Stimulated activated CD4-positive, alpha-beta T cell treated with anti-CD3 and anti-CD28 coated beads, Interleukin-1b, Interleukin-23, amount 100 ng/mL, for 48 hours (primary cell): ENCODE results near the gene FGF14.
"Not testable (repeated sequence)": the region's sequence is repeated elsewhere in the genome, so short reads cannot be mapped to it uniquely, and the experiment has no call there.

ENCODE experiments used
- DNase-seq: peaks from one replicate; pipeline ENCODE4 v3.0.0-alpha.2; 2020

FGF14 gene

DNA sequence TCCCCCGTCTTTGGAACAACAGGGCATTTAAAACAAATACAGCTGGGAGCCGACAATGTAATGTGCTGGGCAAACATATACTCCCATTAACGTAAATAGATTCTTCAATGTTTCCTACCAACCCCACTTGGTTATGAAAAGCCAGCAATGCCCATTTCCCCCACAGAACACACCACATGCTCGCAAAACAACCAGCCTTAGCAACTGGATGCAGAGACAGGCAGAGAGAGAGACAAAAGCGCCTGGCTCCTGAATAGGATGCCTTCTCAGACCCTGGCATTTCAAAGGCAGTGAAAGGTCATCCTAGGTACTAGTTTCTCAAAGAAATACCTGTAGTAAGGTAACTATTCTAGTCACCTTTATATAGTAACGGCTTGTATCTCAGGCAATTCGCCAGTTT is 486.5 kb downstream of the FGF14 start:
- DNase-seq, result no peak

DNA sequence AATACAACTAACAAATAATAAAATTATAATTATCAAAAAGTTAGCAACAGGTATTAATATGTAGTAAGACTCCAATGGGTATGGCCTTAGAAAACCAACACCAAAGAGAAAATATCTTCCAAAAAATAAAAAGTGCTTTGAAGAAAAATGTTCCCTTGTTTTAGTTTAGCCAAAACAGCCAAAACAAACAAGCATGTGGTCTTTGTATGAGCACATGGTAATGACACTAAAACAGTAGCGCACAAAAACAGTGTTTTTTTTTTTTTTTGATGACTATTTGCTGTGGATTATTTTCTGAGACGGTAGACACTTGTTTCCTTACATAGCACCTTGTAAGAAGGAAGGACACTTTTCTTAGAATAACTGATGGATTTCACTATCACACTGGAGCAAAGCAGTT is 490.1 kb downstream of the FGF14 start:
- DNase-seq, result no peak

DNA sequence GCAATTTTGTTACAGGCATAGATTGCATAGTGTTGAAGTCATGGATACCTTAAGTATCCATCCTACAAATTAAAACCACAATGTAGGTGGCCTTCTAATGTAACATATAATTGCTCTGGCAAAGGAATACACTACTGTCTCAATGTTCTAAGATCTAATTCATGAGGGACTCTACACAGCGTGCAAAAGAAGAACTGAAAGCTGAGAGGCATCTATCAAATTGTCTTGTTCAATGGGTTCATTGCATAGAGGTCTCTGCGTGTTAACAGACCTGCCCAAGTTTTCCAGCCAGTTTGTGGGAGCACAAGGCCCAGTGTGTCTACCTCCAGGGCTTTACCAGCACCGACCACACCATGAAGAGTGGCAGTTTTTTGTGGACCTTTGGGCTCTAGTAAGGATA is 498.0 kb downstream of the FGF14 start:
- no peak for DNase-seq

DNA sequence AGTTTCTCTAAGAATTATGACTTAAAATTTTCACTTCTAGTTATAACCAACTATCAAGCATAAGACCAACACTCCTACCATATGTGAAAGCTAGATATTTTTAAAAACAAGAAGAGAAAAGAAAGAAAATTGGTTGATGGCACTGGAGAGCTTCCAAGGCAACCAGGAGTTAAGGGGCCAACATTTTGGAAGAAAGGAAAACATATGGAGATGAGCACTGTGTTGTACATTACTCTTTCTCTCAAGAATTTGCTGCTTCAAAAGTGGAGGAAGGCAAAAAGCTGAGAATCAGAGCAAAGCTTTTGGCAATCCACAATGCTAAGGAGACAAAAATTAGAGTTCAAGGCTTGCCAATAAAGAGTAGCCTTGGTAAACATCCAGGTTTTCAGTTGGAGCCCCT is 503.2 kb downstream of the FGF14 start:
- DNase-seq, result no peak

- DNase-seq, result no peak
Observed at GRCh38 chr13:101896541-101896940, 505.3 kb downstream of the FGF14 start.

- DNase-seq, result no peak
Observed at GRCh38 chr13:101893021-101893420, 508.8 kb downstream of the FGF14 start.

DNA sequence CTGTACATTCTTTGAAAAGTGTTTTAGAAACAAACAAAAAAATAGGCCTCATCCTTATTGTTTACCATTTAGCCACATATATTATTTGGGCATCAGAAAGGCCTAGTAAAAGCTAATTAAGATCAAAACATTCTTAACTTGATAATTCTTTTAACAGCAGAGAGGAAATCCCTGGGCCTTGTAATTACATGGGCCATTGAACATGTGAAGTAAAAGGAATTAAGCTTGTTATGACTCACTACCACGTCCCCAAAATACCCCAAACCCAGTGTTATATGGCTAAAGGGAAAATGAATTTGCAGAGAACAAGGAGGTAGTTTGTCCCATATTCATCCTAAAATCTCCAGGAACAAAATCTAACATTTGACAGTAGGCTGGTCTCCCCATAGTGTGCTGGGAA is 509.6 kb downstream of the FGF14 start:
- no peak for DNase-seq

- no peak for DNase-seq
Observed at GRCh38 chr13:101881593-101881992, 520.3 kb downstream of the FGF14 start.

DNA sequence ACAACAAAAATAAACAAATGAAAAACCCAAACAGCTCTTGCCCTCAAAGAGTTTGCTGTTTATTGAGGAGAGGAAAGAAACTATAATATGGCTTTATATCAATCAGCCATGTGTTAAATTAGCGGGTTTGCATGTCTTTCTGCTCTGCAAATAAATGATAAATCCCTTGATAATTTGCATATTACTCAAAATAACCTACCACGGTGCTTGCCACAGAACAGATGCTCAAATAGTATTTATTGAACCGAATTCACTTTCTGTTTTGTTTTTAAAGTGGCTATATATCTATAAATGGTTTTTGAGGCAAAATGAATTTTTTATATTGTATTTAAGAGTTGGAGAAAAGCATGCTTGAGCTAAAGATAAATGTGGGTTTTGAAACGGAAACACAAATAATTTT is 521.3 kb downstream of the FGF14 start:
- DNase-seq, result no peak

DNA sequence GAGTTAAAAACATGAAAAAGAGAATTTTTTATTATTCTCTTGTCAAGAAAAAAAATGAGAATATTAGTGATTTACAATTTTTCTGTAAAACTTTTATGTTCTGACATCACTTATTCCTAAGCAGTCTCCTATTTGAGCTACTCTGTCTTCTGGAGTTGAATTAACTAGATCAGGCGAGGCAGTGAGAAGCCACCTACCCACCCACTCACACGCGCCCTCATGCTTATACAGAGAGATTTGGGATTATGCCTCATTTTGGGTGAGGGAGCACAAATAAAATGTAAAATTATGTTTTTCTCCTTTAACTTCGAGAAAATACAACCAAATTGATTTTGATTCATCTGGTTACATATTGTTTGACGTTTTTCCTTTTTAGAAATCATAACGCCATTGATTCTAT is 524.9 kb downstream of the FGF14 start:
- DNase-seq, result no peak

- no peak for DNase-seq
Observed at GRCh38 chr13:101875717-101876393, 526.0 kb downstream of the FGF14 start.

GRCh38 chr13:101875091-101875490 is 526.8 kb downstream of the FGF14 start:
- no peak for DNase-seq

DNA sequence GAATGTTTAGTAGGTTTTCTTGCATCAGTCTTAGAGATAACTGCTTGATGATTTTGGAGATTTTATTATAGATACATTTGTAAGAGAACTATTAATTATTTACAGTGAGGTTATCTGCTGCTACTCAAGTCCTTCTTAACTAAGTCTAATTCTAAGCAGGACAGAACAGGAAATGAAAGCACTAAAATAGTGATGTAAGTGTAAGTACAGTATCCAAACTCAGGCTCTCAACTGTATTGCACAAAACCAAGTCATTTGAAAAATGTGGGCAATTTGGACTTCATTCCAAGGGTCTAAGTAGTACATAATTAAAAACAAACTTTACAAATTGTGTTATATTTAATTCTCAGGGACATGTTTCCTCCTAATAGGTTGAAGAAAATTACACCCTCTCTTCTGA is 532.3 kb downstream of the FGF14 start:
- DNase-seq, result no peak

GRCh38 chr13:101868585-101869469 is 533.0 kb downstream of the FGF14 start:
- no peak for DNase-seq

DNA sequence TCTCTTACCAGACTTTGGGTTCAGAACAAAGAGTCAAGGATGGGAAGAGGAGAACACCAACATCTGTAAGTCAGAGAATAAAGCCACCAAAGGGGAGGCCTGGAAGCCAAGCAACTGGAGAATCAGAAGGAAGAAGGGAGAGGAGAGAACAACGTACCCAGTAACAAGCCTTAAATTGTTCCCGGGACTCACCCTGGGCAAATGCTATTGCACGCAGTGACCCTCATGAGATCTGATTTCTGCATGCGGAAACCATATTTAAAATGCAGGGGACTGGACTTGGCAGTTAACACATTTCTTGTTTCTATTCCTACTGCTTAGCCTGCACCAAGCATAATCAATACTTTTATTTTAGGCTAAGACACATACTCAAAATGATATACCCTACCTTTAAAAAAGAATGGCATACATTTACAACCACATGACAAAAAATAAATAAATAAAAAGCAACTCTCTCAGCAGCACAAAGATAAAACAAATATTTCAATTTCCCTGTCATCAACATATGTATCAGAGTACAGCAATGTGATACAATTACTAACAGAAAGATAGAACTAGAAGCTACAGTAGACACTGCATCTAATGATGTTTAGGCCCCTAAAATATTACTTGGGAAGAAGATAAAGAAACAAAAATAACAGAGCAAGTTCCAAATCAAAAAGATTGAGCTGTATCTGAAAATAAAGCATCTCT is 534.8 kb downstream of the FGF14 start:
- no peak for DNase-seq

GRCh38 chr13:101858860-101859259 is 543.0 kb downstream of the FGF14 start:
- no peak for DNase-seq

DNA sequence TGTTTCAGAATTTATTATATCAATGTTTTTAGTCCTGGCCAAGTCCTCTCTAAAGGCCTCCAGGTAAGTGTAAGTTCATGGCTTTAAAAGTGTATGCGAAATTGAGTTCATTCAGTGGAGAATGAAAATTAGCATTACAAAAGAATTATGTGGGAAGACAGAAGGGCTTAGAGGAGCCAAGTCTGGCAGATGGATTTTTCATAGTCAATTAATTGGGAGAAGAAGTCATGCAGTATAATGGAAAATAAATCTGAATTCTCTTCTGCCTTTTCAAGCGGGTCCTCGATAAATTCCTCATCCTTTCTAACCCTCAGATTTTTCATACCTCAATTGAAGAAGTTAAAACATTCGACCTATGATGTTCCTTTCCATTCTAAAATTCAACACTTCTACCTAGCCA is 555.1 kb downstream of the FGF14 start:
- no peak for DNase-seq

DNA sequence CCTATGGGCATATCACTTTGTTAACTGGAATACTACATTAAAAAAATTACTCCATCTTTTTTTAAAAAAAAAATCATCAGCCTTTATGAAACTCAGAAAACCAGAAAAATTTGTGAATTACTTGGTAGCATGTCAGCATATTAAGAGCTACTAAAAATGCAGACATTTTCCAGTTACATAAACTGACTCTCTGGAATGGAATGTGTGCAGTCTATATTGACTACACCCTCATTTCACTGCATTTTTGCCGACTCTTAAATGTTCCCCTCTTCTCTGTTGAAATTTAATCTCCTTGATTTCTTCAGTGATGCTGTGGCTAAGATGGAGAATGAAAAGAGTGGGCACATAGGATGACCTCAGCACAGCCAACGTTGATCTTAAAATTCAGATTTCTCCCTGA is 555.6 kb downstream of the FGF14 start:
- DNase-seq, result no peak

DNA sequence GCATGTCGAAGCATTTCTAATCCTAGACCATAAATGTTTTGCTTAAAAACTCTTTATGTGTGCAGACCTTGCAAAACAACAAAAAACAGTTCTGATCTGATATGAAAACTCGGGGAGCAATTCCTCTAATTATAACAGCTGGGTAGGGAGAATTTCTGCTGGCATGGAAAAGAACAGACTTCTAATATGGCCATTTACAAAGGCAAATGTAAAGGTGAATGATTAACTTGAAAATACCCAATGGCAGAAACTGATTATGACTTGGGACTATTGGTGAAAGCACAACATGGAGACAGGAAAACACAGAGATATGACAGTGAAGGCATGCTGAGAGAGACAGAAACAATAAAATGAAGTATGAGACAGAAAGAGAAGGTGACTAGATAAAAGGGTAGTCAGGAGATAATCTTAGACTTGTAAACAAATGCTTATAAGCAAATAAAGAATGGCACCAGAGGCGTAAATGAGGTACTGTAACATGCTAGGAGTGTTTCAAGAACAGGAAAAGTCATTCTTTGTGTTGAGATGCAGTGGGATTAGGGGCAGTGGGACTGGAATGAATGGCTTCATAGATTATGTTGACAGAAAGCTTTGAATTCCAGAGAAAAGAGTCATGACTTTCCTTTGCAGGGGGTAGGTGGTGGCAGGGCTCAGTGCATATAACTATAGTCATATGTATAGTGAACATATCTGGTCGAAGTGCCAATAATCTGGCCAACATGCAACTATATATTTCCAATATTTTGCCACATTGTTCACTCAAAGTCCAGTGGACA is 556.4 kb downstream of the FGF14 start:
- no peak for DNase-seq

DNA sequence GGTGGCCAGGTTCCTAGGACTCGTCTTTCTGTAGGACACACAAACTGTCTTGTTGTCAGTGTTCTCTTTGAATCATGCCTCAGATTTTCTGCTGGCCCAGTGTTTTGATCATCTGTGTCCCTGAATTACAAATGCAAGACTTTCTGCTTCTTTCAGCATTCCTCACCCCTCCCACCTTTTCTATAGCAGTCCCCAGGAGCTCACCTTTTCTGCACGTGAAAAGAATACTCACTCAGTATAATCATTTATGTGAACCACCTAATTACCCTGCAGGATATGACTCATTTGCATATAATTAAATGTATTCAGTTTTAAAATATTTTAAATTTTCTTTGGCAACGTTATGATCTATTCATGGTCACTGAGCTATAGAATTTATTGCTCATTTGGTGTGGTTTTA is 560.1 kb downstream of the FGF14 start:
- no peak for DNase-seq

- DNase-seq, result no peak
Observed at GRCh38 chr13:101838323-101838722, 563.5 kb downstream of the FGF14 start.

DNA sequence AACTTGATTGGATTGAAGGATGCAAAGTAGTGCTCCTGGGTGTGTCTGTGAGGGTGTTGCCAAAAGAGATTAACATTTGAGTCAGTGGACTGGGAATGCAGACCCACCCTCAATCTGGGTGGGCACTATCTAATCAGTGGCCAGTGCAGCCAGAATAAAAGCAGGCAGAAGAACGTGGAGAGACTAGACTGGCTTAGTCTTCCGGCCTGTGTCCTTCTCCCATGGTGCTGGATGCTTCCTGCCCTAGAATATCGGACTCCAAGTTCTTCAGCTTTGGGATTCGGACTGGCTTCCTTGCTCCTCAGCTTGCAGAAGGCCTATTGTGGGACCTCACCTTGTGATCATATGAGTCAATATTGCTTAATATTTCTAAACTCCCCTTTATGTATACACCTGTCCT is 564.1 kb downstream of the FGF14 start:
- not testable (repeated sequence) for DNase-seq

DNA sequence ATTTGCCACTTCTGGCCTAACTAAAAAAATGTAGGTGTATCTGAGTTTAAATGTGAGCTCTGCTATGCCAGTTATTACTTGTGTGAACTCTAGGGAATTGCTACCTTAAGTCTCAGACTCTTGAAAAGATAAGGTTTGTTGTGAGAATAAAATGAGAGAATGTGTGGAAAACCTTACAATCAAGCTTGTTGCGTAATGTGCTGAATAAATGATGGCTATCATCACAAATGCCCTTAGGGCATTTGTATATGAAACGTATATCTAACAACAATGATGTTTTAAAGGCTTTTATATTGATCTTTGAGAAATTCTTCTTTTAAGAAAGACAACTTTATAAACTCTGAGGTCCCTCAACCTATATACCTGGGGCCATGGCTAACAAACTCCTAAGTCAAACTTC is 564.6 kb downstream of the FGF14 start:
- DNase-seq, result no peak
